Activated T-helper 17 cell treated with anti-CD3 and anti-CD28 coated beads, Interleukin-2, amount 50 U/mL, for 72 hours (primary cell): ENCODE measurements around the gene REM1. TPM values are rescaled to one million over a fixed set of nuclear protein-coding genes. Genes with fewer than 3 reads are reported as not detected.

ENCODE experiments used
- ATAC-seq: fragments of 150-1000 bp; cut with Tn5 transposase; replicated peaks from 2 replicates; pipeline ENCODE4 v1.10.0; 2021; ENCODE audit warnings: mild to moderate bottlenecking, moderate library complexity
- H3K27ac Mint-ChIP-seq: one replicate; pipeline ENCODE4 v1.8.0; 2022; ENCODE audit warnings: mixed read lengths
- H3K27me3 Mint-ChIP-seq: one replicate; pipeline ENCODE4 v1.8.0; 2022; ENCODE audit warnings: mixed read lengths
- H3K36me3 Mint-ChIP-seq: one replicate; pipeline ENCODE4 v1.8.0; 2022; ENCODE audit warnings: low read depth, mild to moderate bottlenecking, mixed read lengths
- H3K4me1 Mint-ChIP-seq: one replicate; pipeline ENCODE4 v1.8.0; 2022; ENCODE audit warnings: mixed read lengths
- H3K4me3 Mint-ChIP-seq: one replicate; pipeline ENCODE4 v1.8.0; 2022; ENCODE audit warnings: mild to moderate bottlenecking, mixed read lengths
- H3K9me3 Mint-ChIP-seq: one replicate; pipeline ENCODE4 v1.8.0; 2022; ENCODE audit warnings: mixed read lengths
- total RNA-seq, 2 donors: library from RNA; stranded (reverse); gene quantifications; one replicate each; pipeline ENCODE4 v1.2.3, GENCODE V29; 2022

REM1 gene
- total RNA-seq, 2 donors from 2014 or later = not detected

- Mint-ChIP-seq H3K4me1 (peaks cover 5% of the 10 kb centered on the region), H3K27ac (no peak overlapping the region), H3K27me3 (peaks cover 27% of the 10 kb centered on the region), H3K4me3 (no peak overlapping the region), H3K36me3 (no peaks in the 10 kb centered on the region), H3K9me3 (no peaks in the 10 kb centered on the region)
- ATAC-seq = no peak
Measured at GRCh38 chr20:31473331-31474096, 1.6 kb upstream of the REM1 start.

- H3K9me3 Mint-ChIP-seq = no peaks in the 10 kb centered on the region
- no peak overlapping the region for H3K27ac Mint-ChIP-seq
- peaks cover 27% of the 10 kb centered on the region for H3K27me3 Mint-ChIP-seq
- ATAC-seq = peak; percentile 21
- H3K4me3 Mint-ChIP-seq = peak overlapping the region; percentile 32
- no peaks in the 10 kb centered on the region for H3K36me3 Mint-ChIP-seq
- peaks cover 5% of the 10 kb centered on the region for H3K4me1 Mint-ChIP-seq
Measured at GRCh38 chr20:31474097-31474436, 1.0 kb upstream of the REM1 start.

GRCh38 chr20:31475472-31476293 lies 595 bp downstream of the REM1 start:
- Mint-ChIP-seq H3K27me3 (peaks cover 27% of the 10 kb centered on the region), H3K4me1 (peaks cover 5% of the 10 kb centered on the region), H3K4me3 (no peak overlapping the region), H3K9me3 (no peaks in the 10 kb centered on the region), H3K36me3 (no peaks in the 10 kb centered on the region), H3K27ac (no peak overlapping the region)
- no peak for ATAC-seq

GRCh38 chr20:31476294-31476585 lies 1.2 kb downstream of the REM1 start:
- Mint-ChIP-seq H3K27me3 (peaks cover 29% of the 10 kb centered on the region), H3K27ac (no peak overlapping the region), H3K4me1 (peaks cover 5% of the 10 kb centered on the region), H3K9me3 (no peaks in the 10 kb centered on the region), H3K36me3 (no peaks in the 10 kb centered on the region), H3K4me3 (no peak overlapping the region)
- no peak for ATAC-seq

GRCh38 chr20:31476643-31477215 lies 1.6 kb downstream of the REM1 start:
- Mint-ChIP-seq H3K4me1 (peaks cover 5% of the 10 kb centered on the region), H3K27me3 (peaks cover 34% of the 10 kb centered on the region), H3K9me3 (no peaks in the 10 kb centered on the region), H3K4me3 (no peak overlapping the region), H3K27ac (no peak overlapping the region), H3K36me3 (no peaks in the 10 kb centered on the region)
- ATAC-seq = no peak

- no peak for ATAC-seq
- no peak overlapping the region for H3K4me3 Mint-ChIP-seq
- H3K27me3 Mint-ChIP-seq = peaks cover 22% of the 10 kb centered on the region
- no peaks in the 10 kb centered on the region for H3K9me3 Mint-ChIP-seq
- no peaks in the 10 kb centered on the region for H3K4me1 Mint-ChIP-seq
- no peak overlapping the region for H3K27ac Mint-ChIP-seq
- no peaks in the 10 kb centered on the region for H3K36me3 Mint-ChIP-seq
Measured at GRCh38 chr20:31484001-31484400, 8.9 kb downstream of the REM1 start.

- H3K27me3 Mint-ChIP-seq = peaks cover 22% of the 10 kb centered on the region
- H3K4me3 Mint-ChIP-seq = no peak overlapping the region
- H3K4me1 Mint-ChIP-seq = no peaks in the 10 kb centered on the region
- H3K9me3 Mint-ChIP-seq = no peaks in the 10 kb centered on the region
- no peak for ATAC-seq
- H3K27ac Mint-ChIP-seq = no peak overlapping the region
- no peaks in the 10 kb centered on the region for H3K36me3 Mint-ChIP-seq
Measured at GRCh38 chr20:31485450-31486339, 10.6 kb downstream of the REM1 start.

- Mint-ChIP-seq H3K4me3 (no peak overlapping the region), H3K27ac (no peak overlapping the region), H3K27me3 (peaks cover 10% of the 10 kb centered on the region), H3K9me3 (no peaks in the 10 kb centered on the region), H3K36me3 (no peaks in the 10 kb centered on the region), H3K4me1 (no peaks in the 10 kb centered on the region)
- no peak for ATAC-seq
Measured at GRCh38 chr20:31488115-31488514, 13.0 kb downstream of the REM1 start.

- Mint-ChIP-seq H3K9me3 (no peaks in the 10 kb centered on the region), H3K27me3 (peaks cover 10% of the 10 kb centered on the region), H3K4me3 (no peak overlapping the region), H3K36me3 (no peaks in the 10 kb centered on the region), H3K27ac (no peak overlapping the region), H3K4me1 (no peaks in the 10 kb centered on the region)
- no peak for ATAC-seq
Measured at GRCh38 chr20:31489152-31489551, 14.1 kb downstream of the REM1 start.

- H3K4me1 Mint-ChIP-seq = no peaks in the 10 kb centered on the region
- H3K27me3 Mint-ChIP-seq = peaks cover 12% of the 10 kb centered on the region
- ATAC-seq = no peak
- no peak overlapping the region for H3K27ac Mint-ChIP-seq
- no peaks in the 10 kb centered on the region for H3K9me3 Mint-ChIP-seq
- no peak overlapping the region for H3K4me3 Mint-ChIP-seq
- no peaks in the 10 kb centered on the region for H3K36me3 Mint-ChIP-seq
Measured at GRCh38 chr20:31490752-31491151, 15.7 kb downstream of the REM1 start.

GRCh38 chr20:31494131-31494530 lies 19.0 kb downstream of the REM1 start:
- ATAC-seq = no peak
- Mint-ChIP-seq H3K9me3 (no peaks in the 10 kb centered on the region), H3K4me3 (no peak overlapping the region), H3K36me3 (no peaks in the 10 kb centered on the region), H3K27ac (no peak overlapping the region), H3K4me1 (no peaks in the 10 kb centered on the region), H3K27me3 (peaks cover 16% of the 10 kb centered on the region)

- peaks cover 16% of the 10 kb centered on the region for H3K27me3 Mint-ChIP-seq
- H3K27ac Mint-ChIP-seq = no peak overlapping the region
- H3K4me1 Mint-ChIP-seq = no peaks in the 10 kb centered on the region
- no peaks in the 10 kb centered on the region for H3K9me3 Mint-ChIP-seq
- H3K36me3 Mint-ChIP-seq = no peaks in the 10 kb centered on the region
- H3K4me3 Mint-ChIP-seq = no peak overlapping the region
- no peak for ATAC-seq
Measured at GRCh38 chr20:31496761-31497295, 21.7 kb downstream of the REM1 start.

GRCh38 chr20:31497838-31498540 lies 22.9 kb downstream of the REM1 start:
- no peak overlapping the region for H3K4me3 Mint-ChIP-seq
- H3K4me1 Mint-ChIP-seq = no peaks in the 10 kb centered on the region
- H3K9me3 Mint-ChIP-seq = no peaks in the 10 kb centered on the region
- no peak overlapping the region for H3K27ac Mint-ChIP-seq
- no peak for ATAC-seq
- H3K27me3 Mint-ChIP-seq = peaks cover 16% of the 10 kb centered on the region
- no peaks in the 10 kb centered on the region for H3K36me3 Mint-ChIP-seq

- Mint-ChIP-seq H3K4me1 (no peaks in the 10 kb centered on the region), H3K27me3 (peaks cover 10% of the 10 kb centered on the region), H3K4me3 (no peak overlapping the region), H3K36me3 (no peaks in the 10 kb centered on the region), H3K9me3 (no peaks in the 10 kb centered on the region), H3K27ac (no peak overlapping the region)
- ATAC-seq = no peak
Measured at GRCh38 chr20:31500527-31500926, 25.4 kb downstream of the REM1 start.
